ENCODE results near the gene CWC27.

The CWC27 gene

GRCh38 chr5:64784451-64785025 lies 15.8 kb downstream of the CWC27 start:
- DNase-seq (ENCODE audit: low read depth), result peak; percentile 88
- TF ChIP-seq CTCF (IDR thresholded peaks at IDR 0.05; ENCODE audit: insufficient read depth, low read depth, low read length, missing control alignments), result peak; percentile 67
- no peak overlapping the region for H3K4me3 ChIP-seq (ENCODE audit: low read depth, low read length)

GRCh38 chr5:64786372-64786771 lies 17.6 kb downstream of the CWC27 start:
- no peak for DNase-seq (ENCODE audit: low read depth)
- TF ChIP-seq CTCF (IDR thresholded peaks at IDR 0.05; ENCODE audit: insufficient read depth, low read depth, low read length, missing control alignments), result no peak
- no peak overlapping the region for H3K4me3 ChIP-seq (ENCODE audit: low read depth, low read length)

GRCh38 chr5:64788156-64788555 lies 19.4 kb downstream of the CWC27 start:
- no peak for TF ChIP-seq CTCF (IDR thresholded peaks at IDR 0.05; ENCODE audit: insufficient read depth, low read depth, low read length, missing control alignments)
- no peak for DNase-seq (ENCODE audit: low read depth)
- no peak overlapping the region for H3K4me3 ChIP-seq (ENCODE audit: low read depth, low read length)

GRCh38 chr5:64789457-64789856 lies 20.7 kb downstream of the CWC27 start:
- no peak for TF ChIP-seq CTCF (IDR thresholded peaks at IDR 0.05; ENCODE audit: insufficient read depth, low read depth, low read length, missing control alignments)
- DNase-seq (ENCODE audit: low read depth), result no peak
- H3K4me3 ChIP-seq (ENCODE audit: low read depth, low read length), result no peak overlapping the region

- H3K4me3 ChIP-seq (ENCODE audit: low read depth, low read length), result no peak overlapping the region
- no peak for TF ChIP-seq CTCF (IDR thresholded peaks at IDR 0.05; ENCODE audit: insufficient read depth, low read depth, low read length, missing control alignments)
- DNase-seq (ENCODE audit: low read depth), result no peak
Measured at GRCh38 chr5:64790210-64790609, 21.5 kb downstream of the CWC27 start.

- H3K4me3 ChIP-seq (ENCODE audit: low read depth, low read length), result no peak overlapping the region
- no peak for DNase-seq (ENCODE audit: low read depth)
- TF ChIP-seq CTCF (IDR thresholded peaks at IDR 0.05; ENCODE audit: insufficient read depth, low read depth, low read length, missing control alignments), result no peak
Measured at GRCh38 chr5:64792469-64792868, 23.7 kb downstream of the CWC27 start.

- H3K4me3 ChIP-seq (ENCODE audit: low read depth, low read length), result no peak overlapping the region
- no peak for DNase-seq (ENCODE audit: low read depth)
- TF ChIP-seq CTCF (IDR thresholded peaks at IDR 0.05; ENCODE audit: insufficient read depth, low read depth, low read length, missing control alignments), result no peak
Measured at GRCh38 chr5:64794053-64794770, 25.5 kb downstream of the CWC27 start.

Data from GM12865 (cell line).